ENCODE results near the gene DDI2.

DNA sequence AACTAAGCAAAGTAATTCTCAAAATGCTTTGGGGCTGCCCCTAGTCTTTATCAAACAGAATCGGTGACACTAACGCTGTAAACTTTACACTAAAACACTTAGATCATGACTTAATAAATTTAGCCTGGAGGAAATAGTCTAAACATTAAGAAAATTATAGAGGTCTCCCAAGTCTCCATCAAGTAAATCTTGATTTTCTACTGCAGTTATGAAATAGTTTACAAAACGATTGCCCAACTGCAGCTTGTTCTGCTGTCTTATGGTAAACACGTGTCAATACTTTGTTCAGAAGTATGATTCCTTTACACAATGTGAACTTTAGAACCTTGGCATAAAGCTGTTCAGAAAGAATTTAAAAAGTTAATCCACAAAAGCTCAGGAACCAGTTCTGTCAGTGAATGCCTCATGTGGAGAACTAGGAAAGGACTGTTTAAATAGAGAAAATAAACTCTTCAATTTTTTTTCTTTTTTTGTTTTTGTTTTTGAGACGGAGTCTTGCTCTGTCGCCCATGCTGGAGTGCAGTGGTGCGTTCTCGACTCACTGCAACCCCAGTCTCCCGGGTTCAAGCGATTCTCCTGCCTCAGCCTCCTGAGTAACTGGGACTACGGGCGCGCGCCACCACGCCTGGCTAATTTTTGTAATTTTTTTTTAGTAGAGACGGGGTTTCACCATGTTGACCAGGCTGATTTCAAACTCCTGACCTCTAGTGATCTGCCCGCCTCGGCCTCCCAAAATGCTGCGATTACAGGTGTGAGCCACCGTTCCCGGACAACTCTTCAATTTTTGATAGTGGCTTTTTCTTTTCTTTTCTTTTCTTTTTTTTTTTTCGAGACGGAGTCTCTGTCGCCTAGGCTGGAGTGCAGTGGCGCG, 1.6 kb downstream of the DDI2 start:
- peak; percentile 95 for TF ChIP-seq CEBPB (tag; IDR thresholded peaks at IDR 0.05)
- no peak for TF ChIP-seq CBX3 (IDR thresholded peaks at IDR 0.05; ENCODE audit: borderline replicate concordance in 1 of 2, low read length in 2 of 2)
- no peak for TF ChIP-seq THRA (IDR thresholded peaks at IDR 0.05)
- TF ChIP-seq SUPT5H (IDR thresholded peaks at IDR 0.05) = no peak
- no peak for TF ChIP-seq TOE1 (IDR thresholded peaks at IDR 0.05; ENCODE audit: borderline replicate concordance)
- TF ChIP-seq TOE1 (CRISPR knock-in tag; IDR thresholded peaks at IDR 0.05; ENCODE audit: borderline replicate concordance, low read depth) = no peak
- no peak for TF ChIP-seq EGR1 (conservative IDR thresholded peaks at IDR 0.05)
